ENCODE data around the gene MAP3K1.
A peak's percentile ranks its signal among the peaks of the same experiment; 100 is the strongest.

Gene MAP3K1

GRCh38 chr5:56850423-56850822, 35.1 kb downstream of the MAP3K1 start:
- DNase-seq = no peak

GRCh38 chr5:56851258-56851941, 36.1 kb downstream of the MAP3K1 start:
- DNase-seq = no peak

GRCh38 chr5:56852228-56853000, 37.1 kb downstream of the MAP3K1 start:
- DNase-seq = no peak

GRCh38 chr5:56853698-56854097, 38.3 kb downstream of the MAP3K1 start:
- no peak for DNase-seq

GRCh38 chr5:56854920-56855319, 39.6 kb downstream of the MAP3K1 start:
- DNase-seq = no peak

- no peak for DNase-seq
These were observed 41.3 kb downstream of the MAP3K1 start for GRCh38 chr5:56856541-56857178.

- no peak for DNase-seq
These were observed 43.6 kb downstream of the MAP3K1 start for GRCh38 chr5:56858777-56859442.

- DNase-seq = no peak
These were observed 46.6 kb downstream of the MAP3K1 start for GRCh38 chr5:56861893-56862485.

GRCh38 chr5:56862909-56863308, 47.6 kb downstream of the MAP3K1 start:
- no peak for DNase-seq

- DNase-seq = no peak
These were observed 56.4 kb downstream of the MAP3K1 start for GRCh38 chr5:56871777-56872176.

- DNase-seq = no peak
These were observed 57.7 kb downstream of the MAP3K1 start for GRCh38 chr5:56873056-56873455.

- no peak for DNase-seq
These were observed 61.0 kb downstream of the MAP3K1 start for GRCh38 chr5:56876327-56876726.

- no peak for DNase-seq
These were observed 66.2 kb downstream of the MAP3K1 start for GRCh38 chr5:56881571-56881970.

GRCh38 chr5:56893251-56893951, 78.1 kb downstream of the MAP3K1 start:
- no peak for DNase-seq

- no peak for DNase-seq
These were observed 81.4 kb downstream of the MAP3K1 start for GRCh38 chr5:56896763-56897162.

- no peak for DNase-seq
These were observed 82.9 kb downstream of the MAP3K1 start for GRCh38 chr5:56898213-56898612.

GRCh38 chr5:56900395-56900794, 85.0 kb downstream of the MAP3K1 start:
- no peak for DNase-seq

GRCh38 chr5:56900858-56901578, 85.7 kb downstream of the MAP3K1 start:
- DNase-seq = peak; percentile 21 to 61

- DNase-seq = peak in 1 of 2 experiments; percentile 58
These were observed 93.6 kb downstream of the MAP3K1 start for GRCh38 chr5:56908942-56909293.

- DNase-seq = peak; percentile 84 to 94
These were observed 94.2 kb downstream of the MAP3K1 start, which contains the start of gene SETD9 for GRCh38 chr5:56909294-56910209. Gene SETD9 (plus strand): TSS chr5:56909596. CDS start chr5:56909646, 50 bp downstream.

Measured in NCI-H524 (cell line).